GM10266 (cell line): ENCODE data around the gene NRTN.
"Not testable (repeated sequence)": the region's sequence is repeated elsewhere in the genome, so short reads cannot be mapped to it uniquely, and the experiment has no call there.

ENCODE experiments used
- DNase-seq: peaks from one replicate; pipeline ENCODE4 v3.0.0; 2012; ENCODE audit errors: extremely low spot score
- TF ChIP-seq, protein P1 (sequence below): IDR thresholded peaks from 2 replicates; pipeline ENCODE4 v1.5.1; 2012; ENCODE audit warnings: mild to moderate bottlenecking, low read depth; ENCODE audit not compliant: control insufficient read depth, insufficient read depth; ENCODE audit errors: missing control alignments

Gene NRTN

DNA sequence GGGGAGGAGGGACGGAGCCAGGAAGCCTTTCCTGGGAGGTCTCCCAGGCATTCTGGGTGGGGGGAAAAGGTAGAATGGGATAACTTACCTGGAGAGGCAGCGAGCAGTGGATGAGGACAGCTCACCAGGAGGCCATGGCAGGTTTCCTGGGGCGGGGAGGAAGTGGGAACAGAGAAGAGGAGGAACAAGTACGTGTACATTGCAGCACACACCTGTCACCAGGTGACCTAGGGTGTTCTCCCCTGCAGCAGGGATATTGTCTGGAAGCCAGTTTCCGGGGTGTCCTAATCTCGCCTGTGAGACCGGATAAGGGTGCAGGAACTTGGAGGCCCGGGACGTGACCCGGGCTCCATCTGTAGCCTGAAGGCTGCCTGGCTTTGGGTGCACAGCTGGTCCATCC is 46.4 kb downstream of the NRTN start, which contains the start of gene FUT3:
Gene FUT3, minus strand, starts transcription at position 148 of the 400 bp plus-strand sequence.
- TF ChIP-seq, protein P1, sequence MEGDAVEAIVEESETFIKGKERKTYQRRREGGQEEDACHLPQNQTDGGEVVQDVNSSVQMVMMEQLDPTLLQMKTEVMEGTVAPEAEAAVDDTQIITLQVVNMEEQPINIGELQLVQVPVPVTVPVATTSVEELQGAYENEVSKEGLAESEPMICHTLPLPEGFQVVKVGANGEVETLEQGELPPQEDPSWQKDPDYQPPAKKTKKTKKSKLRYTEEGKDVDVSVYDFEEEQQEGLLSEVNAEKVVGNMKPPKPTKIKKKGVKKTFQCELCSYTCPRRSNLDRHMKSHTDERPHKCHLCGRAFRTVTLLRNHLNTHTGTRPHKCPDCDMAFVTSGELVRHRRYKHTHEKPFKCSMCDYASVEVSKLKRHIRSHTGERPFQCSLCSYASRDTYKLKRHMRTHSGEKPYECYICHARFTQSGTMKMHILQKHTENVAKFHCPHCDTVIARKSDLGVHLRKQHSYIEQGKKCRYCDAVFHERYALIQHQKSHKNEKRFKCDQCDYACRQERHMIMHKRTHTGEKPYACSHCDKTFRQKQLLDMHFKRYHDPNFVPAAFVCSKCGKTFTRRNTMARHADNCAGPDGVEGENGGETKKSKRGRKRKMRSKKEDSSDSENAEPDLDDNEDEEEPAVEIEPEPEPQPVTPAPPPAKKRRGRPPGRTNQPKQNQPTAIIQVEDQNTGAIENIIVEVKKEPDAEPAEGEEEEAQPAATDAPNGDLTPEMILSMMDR: no peak
- no peak for DNase-seq

DNA sequence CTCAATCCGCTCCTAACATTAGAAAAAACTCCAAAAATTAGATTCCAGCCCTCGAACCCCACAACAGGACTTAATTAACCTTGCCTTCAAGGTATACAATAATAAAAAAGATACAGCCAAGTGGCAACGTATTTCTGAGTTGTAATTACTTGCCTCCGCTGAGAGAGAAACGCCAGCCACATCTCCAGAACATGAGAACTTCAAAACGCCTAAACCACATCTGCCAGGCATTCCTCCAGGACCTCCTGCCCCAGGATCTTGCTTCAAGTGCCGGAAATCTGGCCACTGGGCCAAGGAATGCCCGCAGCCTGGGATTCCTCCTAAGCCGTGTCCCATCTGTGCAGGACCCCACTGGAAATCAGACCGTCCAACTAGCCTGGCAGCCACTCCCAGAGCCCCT is 49.3 kb downstream of the NRTN start:
- not testable (repeated sequence) for DNase-seq

DNA sequence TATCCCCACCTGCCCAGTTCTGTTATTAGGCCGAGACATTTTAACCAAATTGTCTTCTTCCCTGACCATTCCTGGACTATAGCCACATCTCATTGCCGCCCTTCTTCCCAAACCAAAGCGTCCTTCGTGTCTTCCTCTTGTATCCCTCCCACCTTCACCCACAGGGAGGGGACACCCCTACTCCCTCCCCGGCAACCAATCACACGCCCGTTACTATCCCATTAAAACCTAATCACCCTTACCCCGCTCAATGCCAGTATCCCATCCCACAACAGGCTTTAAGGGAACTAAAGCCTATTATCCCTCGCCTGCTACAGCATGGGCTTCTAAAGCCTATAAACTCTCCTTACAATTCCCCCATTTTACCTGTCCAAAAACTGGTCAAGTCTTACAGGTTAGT is 50.3 kb downstream of the NRTN start:
- not testable (repeated sequence) for DNase-seq

DNA sequence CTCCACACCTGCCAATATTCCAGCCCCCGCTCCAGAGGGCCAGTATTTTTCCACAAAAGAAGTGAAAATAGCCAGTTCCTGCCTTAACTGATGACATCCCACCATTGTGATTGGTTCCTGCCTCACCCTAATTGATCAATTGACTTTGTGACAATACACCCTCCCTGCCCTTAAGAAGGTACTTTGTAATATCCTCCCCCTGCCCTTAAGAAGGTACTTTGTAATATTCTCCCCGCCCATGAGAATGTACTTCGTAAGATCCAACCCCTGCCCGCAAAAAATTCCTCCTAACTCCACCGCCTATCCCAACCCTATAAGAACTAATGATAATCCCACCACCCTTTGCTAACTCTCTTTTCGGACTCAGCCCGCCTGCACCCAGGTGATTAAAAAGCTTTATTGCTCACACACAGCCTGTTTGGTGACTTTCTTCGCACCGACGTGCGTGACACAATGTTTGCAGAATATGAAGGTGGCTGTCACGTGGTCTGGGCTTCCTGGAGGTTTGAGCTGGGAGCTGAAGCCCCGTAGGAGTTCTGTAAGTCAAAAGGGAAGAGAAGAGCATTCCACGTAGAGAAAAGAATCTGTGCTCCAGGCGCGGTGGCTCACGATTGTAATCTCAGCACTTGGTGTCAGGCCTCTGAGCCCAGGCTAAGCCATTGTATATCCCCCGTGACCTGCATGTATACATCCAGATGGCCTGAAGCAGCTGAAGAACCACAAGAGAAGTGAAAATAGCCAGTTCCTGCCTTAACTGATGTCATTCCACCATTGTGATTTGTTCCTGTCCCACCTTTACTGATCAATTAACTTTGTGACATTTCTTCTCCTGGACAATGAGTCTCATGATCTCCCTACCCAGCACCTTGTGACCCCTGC is 52.6 kb downstream of the NRTN start:
- TF ChIP-seq, protein P1: no peak
- DNase-seq: no peak

DNA sequence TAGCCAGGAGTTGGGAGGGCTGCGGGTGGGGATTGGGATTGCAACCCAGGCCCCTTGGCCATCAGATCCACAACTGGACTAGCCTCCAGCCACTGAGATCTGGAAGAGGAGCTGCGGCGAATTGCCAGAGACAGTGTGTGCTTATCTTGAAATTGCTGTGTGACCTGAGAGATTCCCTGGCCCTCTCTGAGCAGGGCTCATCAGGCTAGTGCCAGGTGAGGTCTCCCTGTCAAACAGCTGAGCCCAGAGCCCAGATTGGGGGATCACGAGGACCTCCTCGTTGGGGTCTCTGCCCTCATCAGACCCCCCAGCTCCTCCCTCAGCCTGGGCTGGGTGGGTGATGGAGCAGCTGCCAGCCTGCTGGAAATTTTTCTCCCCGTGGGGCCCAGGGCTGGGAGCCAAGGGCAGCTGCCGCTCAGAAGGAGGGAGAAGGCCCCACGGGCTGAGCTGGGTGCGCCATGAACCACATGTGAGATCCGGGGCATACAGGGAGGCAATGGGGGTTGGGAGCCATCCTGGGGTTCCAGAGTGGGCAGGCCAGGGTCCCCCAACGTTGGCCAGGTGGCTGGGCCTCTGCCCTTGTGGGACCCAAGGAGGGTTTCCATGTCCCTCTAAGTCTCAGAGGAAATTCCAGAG is 58.3 kb downstream of the NRTN start:
- no peak for DNase-seq
- TF ChIP-seq, protein P1: no peak

DNA sequence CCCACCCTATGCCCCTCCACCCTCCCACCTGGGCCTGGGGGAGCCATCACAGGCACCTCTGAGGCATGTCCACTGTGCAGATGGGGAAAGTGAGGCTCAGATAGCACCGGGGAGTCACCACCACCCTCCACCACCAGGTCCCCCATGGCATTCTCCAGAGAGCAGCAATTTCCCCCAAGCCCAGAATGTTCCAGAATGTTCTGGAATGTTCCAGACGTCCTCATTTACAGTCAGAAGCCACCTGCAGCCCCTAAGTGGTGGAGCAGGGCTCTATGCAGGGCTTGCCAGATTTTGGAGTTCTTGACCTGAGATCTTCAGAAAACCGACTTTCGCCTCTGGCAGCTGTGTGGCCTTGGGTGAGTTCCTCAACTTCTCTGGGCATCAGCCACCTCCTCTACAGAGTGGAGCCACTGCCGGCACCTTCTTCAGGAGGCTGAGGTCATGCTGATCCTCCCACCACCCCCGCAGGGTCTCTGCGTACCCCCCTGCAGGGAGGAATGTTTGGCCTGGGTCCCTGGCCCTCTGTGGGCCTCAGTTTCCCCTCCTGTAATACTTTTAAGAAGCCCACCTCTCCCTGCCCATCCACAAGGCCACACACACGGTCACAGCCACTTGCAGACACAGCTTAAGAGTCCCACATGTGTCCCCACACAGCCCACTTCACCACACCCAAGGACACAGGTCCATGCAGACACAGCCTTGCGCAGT is 59.3 kb downstream of the NRTN start:
- TF ChIP-seq, protein P1: no peak

DNA sequence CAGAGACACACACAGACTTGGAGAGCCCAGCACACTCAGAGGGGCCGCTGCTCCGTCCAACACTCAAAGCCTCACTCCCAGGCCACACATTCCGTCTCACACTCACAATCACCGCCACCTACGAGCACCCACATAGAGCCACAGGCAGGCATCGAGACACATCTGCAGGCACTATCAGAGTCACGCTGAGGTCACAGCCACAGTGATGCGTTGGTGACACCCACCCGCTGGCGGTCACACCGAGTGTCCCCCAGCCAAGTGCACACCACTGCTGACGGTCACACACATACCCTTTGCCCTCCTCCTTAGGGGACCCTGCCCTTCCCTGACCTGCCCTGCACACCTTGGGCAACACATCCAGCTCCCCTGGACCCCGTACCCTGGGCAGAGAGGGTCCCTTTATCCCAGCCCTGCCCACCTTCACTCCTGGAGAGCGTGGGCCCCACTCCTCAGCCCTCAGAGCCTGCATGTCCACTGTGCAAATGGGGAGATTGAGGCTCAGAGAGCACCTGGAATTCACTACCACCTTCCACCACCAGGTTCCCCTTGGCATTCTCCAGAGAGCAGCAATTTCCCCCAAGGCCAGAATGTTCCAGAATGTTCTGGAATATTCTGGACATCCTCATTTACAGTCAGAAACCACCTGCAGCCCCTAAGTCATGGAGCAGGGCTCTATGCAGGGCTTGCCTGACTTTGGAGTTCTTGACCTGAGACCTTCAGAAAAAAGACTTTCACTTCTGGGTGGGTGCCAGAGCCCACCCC is 60.0 kb downstream of the NRTN start:
- TF ChIP-seq, protein P1: no peak
- DNase-seq: no peak

More for the DNA sequence above, 59.3 kb downstream of the NRTN start:
- no peak for DNase-seq

DNA sequence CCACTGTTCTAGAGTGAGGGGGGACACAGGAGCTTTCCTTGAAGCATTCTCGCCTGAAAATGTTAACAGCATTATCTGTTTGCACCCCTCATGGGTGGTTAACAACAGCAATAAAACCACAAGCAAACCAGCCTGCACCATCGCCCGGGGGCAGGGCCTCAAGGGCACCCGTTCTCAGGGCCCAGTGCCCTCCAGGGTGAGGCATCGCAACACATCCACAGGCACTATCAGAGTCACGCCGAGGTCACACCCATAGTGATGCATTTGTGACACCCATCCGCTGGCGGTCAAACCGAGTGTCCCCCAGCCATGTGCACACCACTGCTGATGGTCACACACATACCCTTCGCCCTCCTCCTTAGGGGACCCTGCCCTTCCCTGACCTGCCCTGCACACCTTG is 60.9 kb downstream of the NRTN start:
- DNase-seq: no peak
- TF ChIP-seq, protein P1: no peak
